GM19240 (cell line): ENCODE results near the gene CEP350.

Experiments used
- DNase-seq: peaks from one replicate; pipeline ENCODE4 v3.0.0; 2011; ENCODE audit warnings: low spot score; ENCODE audit not compliant: insufficient read length

CEP350 gene

DNA sequence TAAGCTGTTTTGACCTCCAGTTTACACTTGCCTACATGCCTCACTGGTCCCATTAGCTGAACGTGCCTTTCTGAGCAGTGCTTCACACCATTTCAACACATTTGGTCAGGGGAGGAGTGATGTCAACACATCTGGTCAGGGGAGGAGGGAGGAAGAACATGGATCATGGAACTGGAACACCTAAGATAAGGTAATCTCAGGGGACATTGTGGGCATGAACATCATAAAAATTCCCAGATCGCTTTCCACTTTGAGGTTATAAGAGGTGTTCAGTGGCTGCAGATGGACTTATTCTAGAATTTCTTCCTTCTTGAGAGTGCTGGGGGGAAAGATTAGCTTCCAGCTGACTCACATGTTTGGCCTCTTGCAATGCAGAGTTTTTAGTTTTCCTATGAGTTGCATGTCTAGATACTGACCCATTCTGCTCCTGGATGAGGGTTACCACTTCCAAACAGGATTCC, 202.1 kb downstream of the CEP350 start:
- no peak for DNase-seq

DNA sequence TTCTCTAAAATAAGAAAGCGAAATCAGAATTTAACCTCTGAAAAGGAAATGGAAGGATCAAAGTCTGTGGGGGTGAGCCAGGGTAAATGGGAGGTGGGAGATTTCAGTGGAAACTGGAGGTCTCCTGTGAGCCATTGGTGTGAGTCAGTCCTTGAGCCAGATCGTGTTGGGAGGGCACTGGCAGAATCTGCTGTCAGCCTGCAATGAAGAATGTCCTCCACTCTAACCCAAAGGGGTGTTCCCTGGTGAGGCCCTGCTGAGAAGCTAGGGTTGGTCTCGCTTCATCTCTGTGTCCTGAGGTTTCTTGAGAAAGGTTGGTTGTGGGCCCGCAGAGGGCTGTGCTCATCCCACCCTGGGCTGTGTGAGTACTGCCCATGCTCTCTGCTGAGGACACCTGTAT, 202.5 kb downstream of the CEP350 start:
- no peak for DNase-seq

DNA sequence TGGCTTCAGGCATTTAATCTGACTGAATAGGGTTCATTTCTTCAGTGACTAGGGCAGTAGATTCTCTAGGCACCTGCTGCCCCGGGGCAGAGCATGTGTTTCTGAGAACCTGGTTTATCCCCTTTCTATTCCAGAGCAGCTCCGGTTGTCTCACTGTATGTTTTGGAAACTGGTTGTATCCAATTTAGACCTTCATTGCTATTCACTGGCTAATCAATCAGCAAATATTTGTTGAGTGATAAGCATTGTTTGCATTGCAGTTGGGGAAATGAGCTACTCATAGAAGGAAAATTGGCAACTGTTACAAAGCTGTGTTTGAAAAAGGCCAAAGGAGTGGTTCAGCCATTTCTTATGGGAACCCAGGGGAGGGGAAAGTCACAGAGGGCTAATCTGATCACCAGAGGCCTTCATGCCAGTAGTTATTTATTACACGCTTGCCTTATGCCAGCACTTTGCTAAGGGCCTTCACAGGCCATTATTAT, 203.0 kb downstream of the CEP350 start:
- DNase-seq: no peak

- no peak for DNase-seq
Observed at GRCh38 chr1:180158149-180159147, 203.8 kb downstream of the CEP350 start.

GRCh38 chr1:180160357-180160756, 205.7 kb downstream of the CEP350 start:
- no peak for DNase-seq

- DNase-seq: no peak
Observed at GRCh38 chr1:180163041-180163440, 208.4 kb downstream of the CEP350 start.
